WTC11 (cell line): ENCODE measurements around the gene SEMG2. TPM values are rescaled to one million over a fixed set of nuclear protein-coding genes. Genes with fewer than 3 reads are reported as not detected.

Experiments
- ATAC-seq: fragments of 200-7000 bp; cut with Tn5 transposase; 2 replicates; pipeline ENCODE4 v1.10.0; 2021; ENCODE audit warnings: mild to moderate bottlenecking, moderate library complexity
- CTCF ChIA-PET: fragments of 300-600 bp; sonication (Branson Sonifier 250); formaldehyde crosslinking; loops from one replicate; lab custom pipeline; 2021; ENCODE audit warnings: antibody characterized with exemption; lab: Charles Lee
- POLR2A ChIA-PET: fragments of 350-600 bp; sonication (Branson Sonifier 250); formaldehyde crosslinking; loops from one replicate; lab custom pipeline; 2021; ENCODE audit warnings: antibody characterized with exemption; lab: Charles Lee
- DNase-seq: peaks from one replicate; pipeline ENCODE4 v3.0.0; 2021; ENCODE audit warnings: low spot score
- H3K27ac Mint-ChIP-seq: 2 replicates; pipeline ENCODE4 v1.8.0; 2021; ENCODE audit warnings: mixed read lengths
- H3K27me3 Mint-ChIP-seq: 2 replicates; pipeline ENCODE4 v1.8.0; 2021; ENCODE audit warnings: low read depth, mild to moderate bottlenecking, moderate library complexity, mixed read lengths
- H3K36me3 Mint-ChIP-seq: 2 replicates; pipeline ENCODE4 v1.8.0; 2021; ENCODE audit warnings: mixed read lengths
- H3K4me1 Mint-ChIP-seq: 2 replicates; pipeline ENCODE4 v1.8.0; 2022; ENCODE audit warnings: mixed read lengths
- H3K4me3 Mint-ChIP-seq: 2 replicates; pipeline ENCODE4 v1.8.0; 2021; ENCODE audit warnings: mild to moderate bottlenecking, moderate library complexity, mixed read lengths
- H3K9me3 Mint-ChIP-seq: 2 replicates; pipeline ENCODE4 v1.8.0; 2021; ENCODE audit warnings: mixed read lengths
- CREB1 ChIP-seq: sonication (generic); formaldehyde crosslinking; IDR thresholded peaks from 2 replicates; pipeline ENCODE4 v1.8.0; 2023; ENCODE audit warnings: mild to moderate bottlenecking, missing genetic modification reagents
- FOXP4 ChIP-seq: sonication (generic); formaldehyde crosslinking; IDR thresholded peaks from 2 replicates; pipeline ENCODE4 v1.8.0; 2022; ENCODE audit warnings: mild to moderate bottlenecking, missing genetic modification reagents
- GRHL2 ChIP-seq: fragments of 250-450 bp; sonication (Bioruptor Pico); IDR thresholded peaks from 2 replicates; pipeline ENCODE4 v1.8.0; 2022; ENCODE audit warnings: mild to moderate bottlenecking, moderate library complexity; ENCODE audit not compliant: insufficient replicate concordance, severe bottlenecking
- HMGA2 ChIP-seq: fragments of 250-450 bp; sonication (Bioruptor Pico); IDR thresholded peaks from 2 replicates; pipeline ENCODE4 v1.4.0; 2021; ENCODE audit warnings: mild to moderate bottlenecking, moderate library complexity
- KAT7 ChIP-seq: sonication (generic); formaldehyde crosslinking; IDR thresholded peaks from 2 replicates; pipeline ENCODE4 v1.8.1; 2023; ENCODE audit warnings: missing genetic modification reagents, mild to moderate bottlenecking, borderline replicate concordance
- NFATC4 ChIP-seq: fragments of 250-450 bp; sonication (Bioruptor Pico); IDR thresholded peaks from 2 replicates; pipeline ENCODE4 v1.9.0; 2021; ENCODE audit warnings: mild to moderate bottlenecking
- NR1H2 ChIP-seq: sonication (generic); formaldehyde crosslinking; IDR thresholded peaks from 2 replicates; pipeline ENCODE4 v1.9.0; 2021; ENCODE audit warnings: mild to moderate bottlenecking, moderate library complexity, missing genetic modification reagents
- PRDM15 ChIP-seq: sonication (generic); formaldehyde crosslinking; IDR thresholded peaks from 2 replicates; pipeline ENCODE4 v1.8.0; 2022; ENCODE audit warnings: missing genetic modification reagents
- RORB ChIP-seq: fragments of 250-450 bp; sonication (Bioruptor Pico); IDR thresholded peaks from 2 replicates; pipeline ENCODE4 v1.9.0; 2021; ENCODE audit warnings: mild to moderate bottlenecking
- SMAD4 ChIP-seq: sonication (generic); formaldehyde crosslinking; IDR thresholded peaks from 2 replicates; pipeline ENCODE4 v1.8.0; 2022; ENCODE audit warnings: mild to moderate bottlenecking, missing genetic modification reagents
- SOX15 ChIP-seq: fragments of 250-450 bp; sonication (Bioruptor Pico); IDR thresholded peaks from 2 replicates; pipeline ENCODE4 v1.9.0; 2021; ENCODE audit warnings: mild to moderate bottlenecking
- STAT6 ChIP-seq: sonication (generic); formaldehyde crosslinking; conservative IDR thresholded peaks from 2 replicates; pipeline ENCODE4 v1.8.1; 2023; ENCODE audit warnings: mild to moderate bottlenecking, low read depth, missing genetic modification reagents, moderate library complexity
- USF1 ChIP-seq: sonication (generic); formaldehyde crosslinking; IDR thresholded peaks from 2 replicates; pipeline ENCODE4 v1.8.0; 2022; ENCODE audit warnings: mild to moderate bottlenecking, missing genetic modification reagents
- ZBTB43 ChIP-seq: sonication (generic); formaldehyde crosslinking; IDR thresholded peaks from 2 replicates; pipeline ENCODE4 v1.8.1; 2023; ENCODE audit warnings: mild to moderate bottlenecking, missing genetic modification reagents
- ZNF121 ChIP-seq: sonication (generic); formaldehyde crosslinking; IDR thresholded peaks from 2 replicates; pipeline ENCODE4 v1.8.0; 2023; ENCODE audit warnings: missing genetic modification reagents
- ZNF416 ChIP-seq: fragments of 250-450 bp; sonication (Bioruptor Pico); IDR thresholded peaks from 2 replicates; pipeline ENCODE4 v1.9.0; 2021; ENCODE audit warnings: mild to moderate bottlenecking, inconsistent platforms
- total RNA-seq: library from RNA; stranded (reverse); gene quantifications from 3 replicates; pipeline ENCODE4 v1.2.3, GENCODE V29; 2021
- TF ChIP-seq, protein P1 (sequence below): fragments of 250-450 bp; sonication (Bioruptor Pico); IDR thresholded peaks from 2 replicates; pipeline ENCODE4 v1.9.0; 2021; ENCODE audit warnings: mild to moderate bottlenecking
- TF ChIP-seq, protein P2 (sequence below): fragments of 250-450 bp; sonication (Bioruptor Pico); IDR thresholded peaks from 2 replicates; pipeline ENCODE4 v1.8.0; 2021; ENCODE audit warnings: mild to moderate bottlenecking

Gene SEMG2
- total RNA-seq, 1 experiment from 2014 or later: not detected

DNA sequence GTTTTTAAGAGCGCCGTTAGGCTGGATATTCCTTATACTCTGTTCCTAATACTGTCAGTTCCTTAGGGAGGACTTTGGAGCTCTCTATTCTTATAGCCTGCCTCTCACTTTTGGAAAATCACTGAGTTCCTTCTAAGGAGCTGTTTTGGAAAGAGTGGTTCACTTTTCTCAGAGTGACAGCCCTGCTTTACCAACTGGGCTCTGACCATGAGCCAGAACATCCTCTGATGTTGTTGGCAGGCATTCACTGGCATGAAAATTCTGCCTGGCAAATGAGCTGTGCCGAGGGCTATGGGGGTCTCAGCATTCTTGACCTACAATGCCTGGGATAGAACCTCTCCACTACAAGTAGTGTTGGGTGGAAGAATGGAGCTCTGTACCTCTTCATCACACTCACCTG lies 29.2 kb upstream of the SEMG2 start (continued):
- no peak for TF ChIP-seq ZBTB43 (CRISPR knock-in tag)
- TF ChIP-seq KAT7 (CRISPR knock-in tag): no peak
- TF ChIP-seq NFATC4 (CRISPR knock-in tag): no peak
- TF ChIP-seq ZNF121 (CRISPR knock-in tag): no peak

GRCh38 chr20:45193331-45193730 lies 27.8 kb upstream of the SEMG2 start:
- TF ChIP-seq CREB1 (no peak), ZBTB43 (CRISPR knock-in tag) (no peak), STAT6 (CRISPR knock-in tag) (no peak), SOX15 (no peak), SMAD4 (no peak), FOXP4 (CRISPR knock-in tag) (no peak), NR1H2 (CRISPR knock-in tag) (no peak), RORB (CRISPR knock-in tag) (no peak)
- TF ChIP-seq, protein P1, sequence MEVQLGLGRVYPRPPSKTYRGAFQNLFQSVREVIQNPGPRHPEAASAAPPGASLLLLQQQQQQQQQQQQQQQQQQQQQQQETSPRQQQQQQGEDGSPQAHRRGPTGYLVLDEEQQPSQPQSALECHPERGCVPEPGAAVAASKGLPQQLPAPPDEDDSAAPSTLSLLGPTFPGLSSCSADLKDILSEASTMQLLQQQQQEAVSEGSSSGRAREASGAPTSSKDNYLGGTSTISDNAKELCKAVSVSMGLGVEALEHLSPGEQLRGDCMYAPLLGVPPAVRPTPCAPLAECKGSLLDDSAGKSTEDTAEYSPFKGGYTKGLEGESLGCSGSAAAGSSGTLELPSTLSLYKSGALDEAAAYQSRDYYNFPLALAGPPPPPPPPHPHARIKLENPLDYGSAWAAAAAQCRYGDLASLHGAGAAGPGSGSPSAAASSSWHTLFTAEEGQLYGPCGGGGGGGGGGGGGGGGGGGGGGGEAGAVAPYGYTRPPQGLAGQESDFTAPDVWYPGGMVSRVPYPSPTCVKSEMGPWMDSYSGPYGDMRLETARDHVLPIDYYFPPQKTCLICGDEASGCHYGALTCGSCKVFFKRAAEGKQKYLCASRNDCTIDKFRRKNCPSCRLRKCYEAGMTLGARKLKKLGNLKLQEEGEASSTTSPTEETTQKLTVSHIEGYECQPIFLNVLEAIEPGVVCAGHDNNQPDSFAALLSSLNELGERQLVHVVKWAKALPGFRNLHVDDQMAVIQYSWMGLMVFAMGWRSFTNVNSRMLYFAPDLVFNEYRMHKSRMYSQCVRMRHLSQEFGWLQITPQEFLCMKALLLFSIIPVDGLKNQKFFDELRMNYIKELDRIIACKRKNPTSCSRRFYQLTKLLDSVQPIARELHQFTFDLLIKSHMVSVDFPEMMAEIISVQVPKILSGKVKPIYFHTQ (CRISPR knock-in tag): no peak
- POLR2A ChIA-PET: no interaction called here
- H3K27ac Mint-ChIP-seq: no peak overlapping the region
- no peaks in the 10 kb centered on the region for H3K36me3 Mint-ChIP-seq
- ATAC-seq (no peak), DNase-seq (no peak)
- CTCF ChIA-PET: interaction anchor here (1.2 to 2.0 kb wide), 2 partner anchors 36 to 55 kb away, joined by 3 to 8 read pairs; no protein-coding TSS in a partner anchor
- 0 out of 2 replicates have a peak, but pooled peaks cover 4% of the 10 kb centered on the region for H3K27me3 Mint-ChIP-seq
- H3K4me3 Mint-ChIP-seq: no peak overlapping the region
- H3K9me3 Mint-ChIP-seq: peaks cover 4% of the 10 kb centered on the region; the same call in 1 of the 2 replicates
- H3K4me1 Mint-ChIP-seq: peaks cover 8% of the 10 kb centered on the region

DNA sequence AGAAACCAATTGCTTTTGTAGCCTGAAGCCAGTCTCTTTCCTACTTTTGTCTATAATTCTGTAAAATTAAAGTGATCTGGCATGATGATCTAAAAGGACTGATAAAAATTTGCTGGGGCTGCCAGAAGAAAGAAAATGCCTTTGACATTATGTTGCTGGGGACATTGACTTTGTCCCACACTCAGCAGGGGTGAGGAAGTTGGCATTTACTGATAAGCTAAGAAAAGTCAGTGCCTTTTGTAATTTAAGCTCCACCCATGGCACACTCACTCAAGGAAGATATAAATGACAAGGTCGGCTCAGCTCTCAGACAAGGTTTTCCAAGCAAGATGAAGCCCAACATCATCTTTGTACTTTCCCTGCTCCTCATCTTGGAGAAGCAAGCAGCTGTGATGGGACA lies 14.4 kb upstream of the SEMG2 start, which contains the start of gene SEMG1:
Gene SEMG1, plus strand, starts transcription at position 309 of the 400 bp plus-strand sequence. Its CDS starts 21 bp downstream, at position 330.
- Mint-ChIP-seq H3K27ac (no peak within 1 kb of the TSS), H3K4me1 (peaks cover 48% of the 10 kb centered on the region), H3K27me3 (peaks cover 14% of the 10 kb centered on the region), H3K9me3 (peaks cover 23% of the 10 kb centered on the region), H3K36me3 (peaks cover 2% of the 10 kb centered on the region; the same call in 1 of the 2 replicates), H3K4me3 (no peak within 1 kb of the TSS)
- ATAC-seq (no peak), DNase-seq (no peak)
- ChIA-PET POLR2A (interaction anchor here (0.6 kb wide), 1 partner anchor 60 kb away, joined by 3 read pairs; no protein-coding TSS in a partner anchor), CTCF (interaction anchor here (0.6 to 2.5 kb wide), 8 partner anchors 19 to 479 kb away, joined by 3 to 12 read pairs (median 4); no protein-coding TSS in a partner anchor)
- TF ChIP-seq GRHL2 (no peak), ZNF416 (no peak), HMGA2 (CRISPR knock-in tag) (no peak), USF1 (CRISPR knock-in tag) (no peak), PRDM15 (CRISPR knock-in tag) (no peak)
- TF ChIP-seq, protein P2, sequence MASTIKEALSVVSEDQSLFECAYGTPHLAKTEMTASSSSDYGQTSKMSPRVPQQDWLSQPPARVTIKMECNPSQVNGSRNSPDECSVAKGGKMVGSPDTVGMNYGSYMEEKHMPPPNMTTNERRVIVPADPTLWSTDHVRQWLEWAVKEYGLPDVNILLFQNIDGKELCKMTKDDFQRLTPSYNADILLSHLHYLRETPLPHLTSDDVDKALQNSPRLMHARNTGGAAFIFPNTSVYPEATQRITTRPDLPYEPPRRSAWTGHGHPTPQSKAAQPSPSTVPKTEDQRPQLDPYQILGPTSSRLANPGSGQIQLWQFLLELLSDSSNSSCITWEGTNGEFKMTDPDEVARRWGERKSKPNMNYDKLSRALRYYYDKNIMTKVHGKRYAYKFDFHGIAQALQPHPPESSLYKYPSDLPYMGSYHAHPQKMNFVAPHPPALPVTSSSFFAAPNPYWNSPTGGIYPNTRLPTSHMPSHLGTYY (CRISPR knock-in tag): no peak
